Measurements from ENCODE around the gene EDARADD. TPM values are rescaled to one million over a fixed set of nuclear protein-coding genes. Genes with fewer than 3 reads are reported as not detected.
A peak's percentile ranks its signal among the peaks of the same experiment; 100 is the strongest.

The EDARADD gene
- total and polyA plus RNA-seq, 2 of the 13 experiments (the other 11 are each of a cell fraction or from before 2014, with no cell fraction given), result 0.03 TPM; not detected in 1

GRCh38 chr1:236511735-236512418 is 117.8 kb downstream of the EDARADD start:
- intact Hi-C loops (cut with micrococcal nuclease; ENCODE audit: unreplicated experiment), result no loop called here
- Histone ChIP-seq H3K27ac (ENCODE audit: extremely low read length, insufficient read depth, low read length) (no peak overlapping the region), H2AFZ (ENCODE audit: low read length) (no peak overlapping the region), H3K4me2 (ENCODE audit: low read depth, low read length) (no peak overlapping the region), H3K27me3 (ENCODE audit: control insufficient read depth in 1 of 2, insufficient read depth in 2 of 2, low read length in 2 of 2) (no peaks in the 10 kb centered on the region), H3K36me3 (replicated peaks in 1 of 2; ENCODE audit: control insufficient read depth in 1 of 2, insufficient read depth in 2 of 2, low read length in 2 of 2) (no peaks in the 10 kb centered on the region), H3K79me2 (ENCODE audit: insufficient read depth, low read length) (no peaks in the 10 kb centered on the region), H3K4me1 (ENCODE audit: insufficient read depth, low read length) (peaks cover 81% of the 10 kb centered on the region), H3K4me3 (replicated peaks in 1 of 3; ENCODE audit: insufficient read depth in 1 of 3, low read depth in 2 of 3, low read length in 3 of 3) (no peak overlapping the region), H3K9ac (ENCODE audit: insufficient read depth, low read depth, low read length) (no peak overlapping the region), H4K20me1 (ENCODE audit: insufficient read depth, low read length) (no peaks in the 10 kb centered on the region), H3K9me3 (ENCODE audit: low read length) (no peaks in the 10 kb centered on the region)
- in situ Hi-C loops (cut with HindIII; ENCODE audit: extremely low pct_ligation_motif_present, low pct_unique_long_range_greater_than_20kb), result no loop called here
- no peak for ATAC-seq
- no peak for DNase-seq (ENCODE audit: low spot score)
- 94% methylated on average over 11 of the region's 11 CpGs for WGBS (ENCODE audit: low lambda C conversion rate)
- FAIRE-seq, result no peak
- TF ChIP-seq TOPORS (CRISPR knock-in tag; IDR thresholded peaks at IDR 0.05), result no peak
- TF ChIP-seq NAIF1 (CRISPR knock-in tag; IDR thresholded peaks at IDR 0.05; ENCODE audit: borderline replicate concordance), result no peak
- TF ChIP-seq ZNF496 (CRISPR knock-in tag; IDR thresholded peaks at IDR 0.05; ENCODE audit: insufficient replicate concordance), result no peak
- no peak for TF ChIP-seq ZNF513 (CRISPR knock-in tag; conservative IDR thresholded peaks at IDR 0.05)
- TF ChIP-seq ATF7 (IDR thresholded peaks at IDR 0.05), result peak; percentile 54
- no peak for TF ChIP-seq ATF7 (CRISPR knock-in tag; IDR thresholded peaks at IDR 0.05)
- no peak for TF ChIP-seq PHF21A (CRISPR knock-in tag; IDR thresholded peaks at IDR 0.05)
- no peak for TF ChIP-seq ZNF367 (CRISPR knock-in tag; IDR thresholded peaks at IDR 0.05; ENCODE audit: borderline replicate concordance)
- peak; percentile 59 for TF ChIP-seq CREB1 (IDR thresholded peaks at IDR 0.05)
- no peak for TF ChIP-seq CREB1 (CRISPR knock-in tag; IDR thresholded peaks at IDR 0.05)
- TF ChIP-seq ZNF431 (CRISPR knock-in tag; IDR thresholded peaks at IDR 0.05; ENCODE audit: borderline replicate concordance, low read depth), result no peak
- ChIA-PET POLR2A (interaction anchor here (1.0 to 2.0 kb wide), 3 partner anchors 9 to 20 kb away, joined by 3 to 14 read pairs (median 4); no protein-coding TSS in a partner anchor), CTCF (ENCODE audit: low intra/inter-chr PET ratio, low total read pairs) (no interaction called here)
- no TSS peak for BruUV-seq (replicated peaks)

All from HepG2 (cell line).